ENCODE data around the gene AGRN.
"Not testable (repeated sequence)": the region's sequence is repeated elsewhere in the genome, so short reads cannot be mapped to it uniquely, and the experiment has no call there.

The AGRN gene

GRCh38 chr1:1001057-1001783 is 18.7 kb upstream of the AGRN start:
- no peak for DNase-seq (ENCODE audit: low read depth)

- no peak for DNase-seq (ENCODE audit: low read depth)
Observed at GRCh38 chr1:1003618-1004419, 16.1 kb upstream of the AGRN start.

GRCh38 chr1:1004420-1004779 is 15.5 kb upstream of the AGRN start:
- no peak for DNase-seq (ENCODE audit: low read depth)

GRCh38 chr1:1004780-1005697 is 14.9 kb upstream of the AGRN start:
- DNase-seq (ENCODE audit: low read depth): no peak

GRCh38 chr1:1005774-1006304 is 14.1 kb upstream of the AGRN start:
- no peak for DNase-seq (ENCODE audit: low read depth)

GRCh38 chr1:1006305-1007159 is 13.4 kb upstream of the AGRN start:
- DNase-seq (ENCODE audit: low read depth): no peak

- not testable (repeated sequence) for DNase-seq (ENCODE audit: low read depth)
Observed at GRCh38 chr1:1010131-1010530, 9.8 kb upstream of the AGRN start.

- no peak for DNase-seq (ENCODE audit: low read depth)
Observed at GRCh38 chr1:1011396-1011949, 8.4 kb upstream of the AGRN start.

GRCh38 chr1:1012736-1013104 is 7.2 kb upstream of the AGRN start:
- not testable (repeated sequence) for DNase-seq (ENCODE audit: low read depth)

- peak; percentile 78 for DNase-seq (ENCODE audit: low read depth)
Observed at GRCh38 chr1:1013105-1013921, 6.6 kb upstream of the AGRN start, which contains the start of gene ISG15. Gene ISG15, plus strand, starts transcription at chr1:1013497. Its CDS starts 77 bp downstream, at chr1:1013574.

- DNase-seq (ENCODE audit: low read depth): no peak
Observed at GRCh38 chr1:1013922-1014648, 5.8 kb upstream of the AGRN start.

GRCh38 chr1:1014799-1015681 is 4.9 kb upstream of the AGRN start:
- DNase-seq (ENCODE audit: low read depth): no peak

GRCh38 chr1:1017397-1018320 is 2.3 kb upstream of the AGRN start:
- DNase-seq (ENCODE audit: low read depth): not testable (repeated sequence)

GRCh38 chr1:1018321-1018685 is 1.6 kb upstream of the AGRN start:
- DNase-seq (ENCODE audit: low read depth): not testable (repeated sequence)

GRCh38 chr1:1019122-1019999 is 559 bp upstream of the AGRN start:
- DNase-seq (ENCODE audit: low read depth): peak; percentile 69

GRCh38 chr1:1020415-1021009 is 592 bp downstream of the AGRN start:
- no peak for DNase-seq (ENCODE audit: low read depth)

All from activated T-cell treated with anti-CD3 and anti-CD28 coated beads for 24 hours (primary cell).